Esophagus muscularis mucosa (tissue), 3 donors: Measurements from ENCODE around the gene CAMKK2.

ENCODE experiments used
- POLR2AphosphoS5 ChIP-seq, 2 donors: sonication (generic); formaldehyde crosslinking; IDR thresholded peaks; one replicate each; pipeline ENCODE4 v1.6.1; 2017; ENCODE audit warnings: antibody characterized with exemption in 2 of 2
- TF ChIP-seq, protein P1 (sequence below), 3 experiments: fragments of 200-600 bp in 2 of 3; fragments of 450-650 bp in 1 of 3; sonication (generic) in 2 of 3; IDR thresholded peaks; one replicate each; pipeline ENCODE4 v1.5.1; 2017 to 2019; ENCODE audit warnings: antibody characterized with exemption in 3 of 3, mild to moderate bottlenecking in 2 of 3, moderate library complexity in 1 of 3

DNA sequence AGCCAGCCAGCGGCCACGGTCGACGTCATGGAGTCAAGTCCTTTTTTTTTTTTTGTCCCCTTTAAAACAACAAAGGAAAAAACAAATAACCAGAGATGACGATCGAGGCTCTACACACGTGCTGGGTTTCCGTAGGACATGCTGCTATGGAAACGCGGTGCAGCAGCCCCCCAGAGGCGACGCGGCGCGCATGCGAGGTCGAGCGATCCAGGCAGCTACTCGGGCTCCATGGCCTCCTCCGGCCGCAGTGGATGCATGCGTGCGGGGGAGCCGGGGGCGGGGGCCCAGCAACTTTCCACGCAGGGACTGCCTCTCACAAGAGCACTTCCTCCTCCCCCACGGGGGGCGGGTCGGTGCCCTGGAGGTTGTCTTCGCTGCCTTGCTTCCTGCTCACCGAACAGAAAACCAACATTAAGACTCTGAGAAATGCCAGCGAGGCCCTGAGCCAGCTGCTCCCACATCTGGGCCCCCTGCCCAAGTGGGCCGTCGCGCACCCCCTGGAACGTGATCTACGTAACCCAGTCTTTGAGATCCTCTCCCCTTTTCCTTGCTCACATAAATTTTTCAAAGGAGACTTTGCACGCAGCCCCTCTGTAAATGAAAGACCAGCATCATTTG, 55.9 kb downstream of the CAMKK2 start:
- TF ChIP-seq, protein P1, sequence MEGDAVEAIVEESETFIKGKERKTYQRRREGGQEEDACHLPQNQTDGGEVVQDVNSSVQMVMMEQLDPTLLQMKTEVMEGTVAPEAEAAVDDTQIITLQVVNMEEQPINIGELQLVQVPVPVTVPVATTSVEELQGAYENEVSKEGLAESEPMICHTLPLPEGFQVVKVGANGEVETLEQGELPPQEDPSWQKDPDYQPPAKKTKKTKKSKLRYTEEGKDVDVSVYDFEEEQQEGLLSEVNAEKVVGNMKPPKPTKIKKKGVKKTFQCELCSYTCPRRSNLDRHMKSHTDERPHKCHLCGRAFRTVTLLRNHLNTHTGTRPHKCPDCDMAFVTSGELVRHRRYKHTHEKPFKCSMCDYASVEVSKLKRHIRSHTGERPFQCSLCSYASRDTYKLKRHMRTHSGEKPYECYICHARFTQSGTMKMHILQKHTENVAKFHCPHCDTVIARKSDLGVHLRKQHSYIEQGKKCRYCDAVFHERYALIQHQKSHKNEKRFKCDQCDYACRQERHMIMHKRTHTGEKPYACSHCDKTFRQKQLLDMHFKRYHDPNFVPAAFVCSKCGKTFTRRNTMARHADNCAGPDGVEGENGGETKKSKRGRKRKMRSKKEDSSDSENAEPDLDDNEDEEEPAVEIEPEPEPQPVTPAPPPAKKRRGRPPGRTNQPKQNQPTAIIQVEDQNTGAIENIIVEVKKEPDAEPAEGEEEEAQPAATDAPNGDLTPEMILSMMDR (IDR thresholded peaks at IDR 0.05): no peak
- peak in 1 of 2 donors; percentile 37 for TF ChIP-seq POLR2AphosphoS5 (IDR thresholded peaks at IDR 0.05)
